HepG2 (cell line): Measurements from ENCODE around the gene ELP5. TPM values are rescaled to one million over a fixed set of nuclear protein-coding genes. Genes with fewer than 3 reads are reported as not detected.

Source experiments
- BORCS8-MEF2B ChIP-seq: sonication (generic); formaldehyde crosslinking; IDR thresholded peaks from 2 replicates; pipeline ENCODE4 v1.8.0; 2022; ENCODE audit warnings: mild to moderate bottlenecking, missing genetic modification reagents
- FOXK1 ChIP-seq: sonication (generic); formaldehyde crosslinking; IDR thresholded peaks from 2 replicates; pipeline ENCODE4 v1.4.0; 2020; ENCODE audit warnings: low read depth, missing genetic modification reagents, borderline replicate concordance
- KLF15 ChIP-seq: sonication (generic); formaldehyde crosslinking; IDR thresholded peaks from 2 replicates; pipeline ENCODE4 v1.8.1; 2023; ENCODE audit warnings: borderline replicate concordance, mild to moderate bottlenecking, inconsistent platforms, missing genetic modification reagents, mixed read lengths
- MTA1 ChIP-seq: sonication (generic); formaldehyde crosslinking; IDR thresholded peaks from 2 replicates; pipeline ENCODE4 v1.4.0; 2020; ENCODE audit warnings: missing genetic modification reagents, mild to moderate bottlenecking, borderline replicate concordance
- MXD4 ChIP-seq: IDR thresholded peaks from 2 replicates; pipeline ENCODE4 v1.6.1; 2016; ENCODE audit warnings: mild to moderate bottlenecking, missing biosample characterization, missing genetic modification reagents
- MXI1 ChIP-seq: IDR thresholded peaks from 3 replicates; pipeline ENCODE4 v1.6.1; 2012; ENCODE audit warnings: low read depth, low read length, inconsistent platforms, borderline replicate concordance
- MZF1 ChIP-seq: sonication (generic); formaldehyde crosslinking; IDR thresholded peaks from 2 replicates; pipeline ENCODE4 v1.8.1; 2023; ENCODE audit warnings: mild to moderate bottlenecking, missing genetic modification reagents, borderline replicate concordance
- POLR2AphosphoS5 ChIP-seq: IDR thresholded peaks from 2 replicates; pipeline ENCODE4 v1.6.1; 2012; ENCODE audit warnings: low read depth, low read length
- RAD21 ChIP-seq: fragments of 450-650 bp; formaldehyde crosslinking; IDR thresholded peaks from 2 replicates; pipeline ENCODE4 v1.5.0; 2020; ENCODE audit warnings: mild to moderate bottlenecking
- RXRA ChIP-seq: sonication (generic); formaldehyde crosslinking; IDR thresholded peaks from 2 replicates; pipeline ENCODE4 v1.5.1; 2020; ENCODE audit warnings: missing genetic modification reagents
- SAP130 ChIP-seq: IDR thresholded peaks from 2 replicates; pipeline ENCODE4 v1.6.1; 2016; ENCODE audit warnings: low read depth
- SP1 ChIP-seq, 2 experiments: fragments of 450-650 bp in 1 of 2; sonication (generic) in 1 of 2; formaldehyde crosslinking in 1 of 2; IDR thresholded peaks; 2 replicates each; pipeline versions ENCODE4 v1.4.0 to v1.6.1; 2016 to 2020; ENCODE audit warnings: missing genetic modification reagents in 1 of 2
- ZBTB8A ChIP-seq: sonication (generic); formaldehyde crosslinking; IDR thresholded peaks from 2 replicates; pipeline ENCODE4 v1.4.0; 2020; ENCODE audit warnings: mild to moderate bottlenecking, low read depth, missing genetic modification reagents, borderline replicate concordance
- ZFP36L2 ChIP-seq: sonication (generic); formaldehyde crosslinking; IDR thresholded peaks from 2 replicates; pipeline ENCODE4 v1.4.0; 2020; ENCODE audit warnings: missing genetic modification reagents
- ZNF468 ChIP-seq: sonication (generic); formaldehyde crosslinking; IDR thresholded peaks from 2 replicates; pipeline ENCODE4 v1.8.0; 2022; ENCODE audit warnings: mild to moderate bottlenecking, moderate library complexity, missing genetic modification reagents
- ZNF484 ChIP-seq: sonication (generic); formaldehyde crosslinking; IDR thresholded peaks from 2 replicates; pipeline ENCODE4 v1.5.1; 2020; ENCODE audit warnings: mild to moderate bottlenecking, low read depth, missing genetic modification reagents, borderline replicate concordance
- polyA plus RNA-seq, 8 experiments: library from polyadenylated mRNA; depleted of rRNA in 3 of 8; stranded (reverse) in 7 of 8; unstranded in 1 of 8; fragments of >200 nt; fragmentation: Illumina TruSeq in 4 of 8; extraction: Trizol in 4 of 8; gene quantifications; 2 replicates each; pipeline versions ENCODE4 v1.2.1 to v1.2.3, GENCODE V29; 2011 to 2016; ENCODE audit warnings: low read depth in 4 of 8, missing spikeins in 1 of 8, mixed read lengths in 1 of 8; ENCODE audit not compliant: insufficient read depth in 1 of 8
- total RNA-seq, 5 experiments: library from RNA; depleted of rRNA; stranded (reverse); fragments of >200 nt; fragmentation: Illumina TruSeq; extraction: Trizol; gene quantifications; 2 replicates each; pipeline ENCODE4 v1.2.3, GENCODE V29; 2016; ENCODE audit warnings: low read depth in 1 of 5
- TF ChIP-seq, protein P1 (sequence below): sonication (generic); formaldehyde crosslinking; IDR thresholded peaks from 2 replicates; pipeline ENCODE4 v1.9.0; 2021; ENCODE audit warnings: mild to moderate bottlenecking, missing genetic modification reagents
- TF ChIP-seq, protein P2 (sequence below): IDR thresholded peaks from 2 replicates; pipeline ENCODE4 v1.6.1; 2016; ENCODE audit warnings: missing compliant biosample characterization, missing genetic modification reagents, borderline replicate concordance
- TF ChIP-seq, protein P3 (sequence below): sonication (generic); formaldehyde crosslinking; IDR thresholded peaks from 2 replicates; pipeline ENCODE4 v1.8.1; 2023; ENCODE audit warnings: mild to moderate bottlenecking, inconsistent platforms, moderate library complexity, missing genetic modification reagents, borderline replicate concordance

Gene ELP5
- total and polyA plus RNA-seq, 2 of the 13 experiments (the other 11 are each of a cell fraction or from before 2014, with no cell fraction given) = 67.6 to 69.8 TPM

DNA sequence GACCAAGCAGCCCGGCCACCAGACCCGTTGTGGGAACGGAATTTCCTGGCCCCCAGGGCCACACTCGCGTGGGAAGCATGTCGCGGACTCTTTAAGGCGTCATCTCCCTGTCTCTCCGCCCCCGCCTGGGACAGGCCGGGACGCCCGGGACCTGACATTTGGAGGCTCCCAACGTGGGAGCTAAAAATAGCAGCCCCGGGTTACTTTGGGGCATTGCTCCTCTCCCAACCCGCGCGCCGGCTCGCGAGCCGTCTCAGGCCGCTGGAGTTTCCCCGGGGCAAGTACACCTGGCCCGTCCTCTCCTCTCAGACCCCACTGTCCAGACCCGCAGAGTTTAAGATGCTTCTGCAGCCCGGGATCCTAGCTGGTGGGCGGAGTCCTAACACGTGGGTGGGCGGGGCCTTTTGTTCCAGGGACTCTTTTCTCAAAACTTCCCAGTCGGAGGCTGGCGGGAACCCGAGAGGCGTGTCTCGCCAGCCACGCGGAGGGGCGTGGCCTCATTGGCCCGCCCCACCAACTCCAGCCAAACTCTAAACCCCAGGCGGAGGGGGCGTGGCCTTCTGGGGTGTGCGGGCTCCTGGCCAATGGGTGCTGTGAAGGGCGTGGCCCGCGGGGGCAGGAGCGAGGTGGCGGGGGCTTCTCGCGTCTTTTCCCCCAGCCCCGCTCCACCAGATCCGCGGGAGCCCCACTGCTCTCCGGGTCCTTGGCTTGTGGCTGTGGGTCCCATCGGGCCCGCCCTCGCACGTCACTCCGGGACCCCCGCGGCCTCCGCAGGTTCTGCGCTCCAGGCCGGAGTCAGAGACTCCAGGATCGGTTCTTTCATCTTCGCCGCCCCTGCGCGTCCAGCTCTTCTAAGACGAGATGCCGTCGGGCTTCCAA is 29.3 kb downstream of the ELP5 start, which contains the start of gene SLC2A4 (continued):
- TF ChIP-seq, protein P1, sequence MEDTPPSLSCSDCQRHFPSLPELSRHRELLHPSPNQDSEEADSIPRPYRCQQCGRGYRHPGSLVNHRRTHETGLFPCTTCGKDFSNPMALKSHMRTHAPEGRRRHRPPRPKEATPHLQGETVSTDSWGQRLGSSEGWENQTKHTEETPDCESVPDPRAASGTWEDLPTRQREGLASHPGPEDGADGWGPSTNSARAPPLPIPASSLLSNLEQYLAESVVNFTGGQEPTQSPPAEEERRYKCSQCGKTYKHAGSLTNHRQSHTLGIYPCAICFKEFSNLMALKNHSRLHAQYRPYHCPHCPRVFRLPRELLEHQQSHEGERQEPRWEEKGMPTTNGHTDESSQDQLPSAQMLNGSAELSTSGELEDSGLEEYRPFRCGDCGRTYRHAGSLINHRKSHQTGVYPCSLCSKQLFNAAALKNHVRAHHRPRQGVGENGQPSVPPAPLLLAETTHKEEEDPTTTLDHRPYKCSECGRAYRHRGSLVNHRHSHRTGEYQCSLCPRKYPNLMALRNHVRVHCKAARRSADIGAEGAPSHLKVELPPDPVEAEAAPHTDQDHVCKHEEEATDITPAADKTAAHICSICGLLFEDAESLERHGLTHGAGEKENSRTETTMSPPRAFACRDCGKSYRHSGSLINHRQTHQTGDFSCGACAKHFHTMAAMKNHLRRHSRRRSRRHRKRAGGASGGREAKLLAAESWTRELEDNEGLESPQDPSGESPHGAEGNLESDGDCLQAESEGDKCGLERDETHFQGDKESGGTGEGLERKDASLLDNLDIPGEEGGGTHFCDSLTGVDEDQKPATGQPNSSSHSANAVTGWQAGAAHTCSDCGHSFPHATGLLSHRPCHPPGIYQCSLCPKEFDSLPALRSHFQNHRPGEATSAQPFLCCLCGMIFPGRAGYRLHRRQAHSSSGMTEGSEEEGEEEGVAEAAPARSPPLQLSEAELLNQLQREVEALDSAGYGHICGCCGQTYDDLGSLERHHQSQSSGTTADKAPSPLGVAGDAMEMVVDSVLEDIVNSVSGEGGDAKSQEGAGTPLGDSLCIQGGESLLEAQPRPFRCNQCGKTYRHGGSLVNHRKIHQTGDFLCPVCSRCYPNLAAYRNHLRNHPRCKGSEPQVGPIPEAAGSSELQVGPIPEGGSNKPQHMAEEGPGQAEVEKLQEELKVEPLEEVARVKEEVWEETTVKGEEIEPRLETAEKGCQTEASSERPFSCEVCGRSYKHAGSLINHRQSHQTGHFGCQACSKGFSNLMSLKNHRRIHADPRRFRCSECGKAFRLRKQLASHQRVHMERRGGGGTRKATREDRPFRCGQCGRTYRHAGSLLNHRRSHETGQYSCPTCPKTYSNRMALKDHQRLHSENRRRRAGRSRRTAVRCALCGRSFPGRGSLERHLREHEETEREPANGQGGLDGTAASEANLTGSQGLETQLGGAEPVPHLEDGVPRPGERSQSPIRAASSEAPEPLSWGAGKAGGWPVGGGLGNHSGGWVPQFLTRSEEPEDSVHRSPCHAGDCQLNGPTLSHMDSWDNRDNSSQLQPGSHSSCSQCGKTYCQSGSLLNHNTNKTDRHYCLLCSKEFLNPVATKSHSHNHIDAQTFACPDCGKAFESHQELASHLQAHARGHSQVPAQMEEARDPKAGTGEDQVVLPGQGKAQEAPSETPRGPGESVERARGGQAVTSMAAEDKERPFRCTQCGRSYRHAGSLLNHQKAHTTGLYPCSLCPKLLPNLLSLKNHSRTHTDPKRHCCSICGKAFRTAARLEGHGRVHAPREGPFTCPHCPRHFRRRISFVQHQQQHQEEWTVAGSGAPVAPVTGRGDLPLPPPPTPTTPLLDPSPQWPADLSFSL (CRISPR knock-in tag) = 0 out of 2 replicates have a peak, but pooled peaks have one; percentile 9
- TF ChIP-seq ZFP36L2 (CRISPR knock-in tag) (no peak), MZF1 (no peak), RXRA (peak; percentile 4; the same call in 1 of the 2 replicates), POLR2AphosphoS5 (peak; percentile 41; the same call in 1 of the 2 replicates), RAD21 (CRISPR knock-in tag) (no peak), SP1 (IDR thresholded peaks at IDR 0.05) (0 out of 2 replicates have a peak, but pooled peaks have one; percentile 32), SP1 (CRISPR knock-in tag; IDR thresholded peaks at IDR 0.05) (peak; percentile 93), ZBTB8A (no peak), MXD4 (CRISPR knock-in tag) (peak; percentile 64; the same call in 1 of the 2 replicates), SAP130 (CRISPR knock-in tag) (peak; percentile 93), MXI1 (peak; percentile 98), KLF15 (CRISPR knock-in tag) (no peak), FOXK1 (CRISPR knock-in tag) (peak; percentile 42; the same call in 1 of the 2 replicates), ZNF484 (CRISPR knock-in tag) (0 out of 2 replicates have a peak, but pooled peaks have one; percentile 67), BORCS8-MEF2B (CRISPR knock-in tag) (0 out of 2 replicates have a peak, but pooled peaks have one; percentile 4), ZNF468 (peak; percentile 5; the same call in 1 of the 2 replicates), MTA1 (CRISPR knock-in tag) (0 out of 2 replicates have a peak, but pooled peaks have one; percentile 14)
- TF ChIP-seq, protein P2, sequence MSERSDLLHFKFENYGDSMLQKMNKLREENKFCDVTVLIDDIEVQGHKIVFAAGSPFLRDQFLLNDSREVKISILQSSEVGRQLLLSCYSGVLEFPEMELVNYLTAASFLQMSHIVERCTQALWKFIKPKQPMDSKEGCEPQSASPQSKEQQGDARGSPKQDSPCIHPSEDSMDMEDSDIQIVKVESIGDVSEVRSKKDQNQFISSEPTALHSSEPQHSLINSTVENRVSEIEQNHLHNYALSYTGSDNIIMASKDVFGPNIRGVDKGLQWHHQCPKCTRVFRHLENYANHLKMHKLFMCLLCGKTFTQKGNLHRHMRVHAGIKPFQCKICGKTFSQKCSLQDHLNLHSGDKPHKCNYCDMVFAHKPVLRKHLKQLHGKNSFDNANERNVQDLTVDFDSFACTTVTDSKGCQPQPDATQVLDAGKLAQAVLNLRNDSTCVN = no peak
- TF ChIP-seq, protein P3, sequence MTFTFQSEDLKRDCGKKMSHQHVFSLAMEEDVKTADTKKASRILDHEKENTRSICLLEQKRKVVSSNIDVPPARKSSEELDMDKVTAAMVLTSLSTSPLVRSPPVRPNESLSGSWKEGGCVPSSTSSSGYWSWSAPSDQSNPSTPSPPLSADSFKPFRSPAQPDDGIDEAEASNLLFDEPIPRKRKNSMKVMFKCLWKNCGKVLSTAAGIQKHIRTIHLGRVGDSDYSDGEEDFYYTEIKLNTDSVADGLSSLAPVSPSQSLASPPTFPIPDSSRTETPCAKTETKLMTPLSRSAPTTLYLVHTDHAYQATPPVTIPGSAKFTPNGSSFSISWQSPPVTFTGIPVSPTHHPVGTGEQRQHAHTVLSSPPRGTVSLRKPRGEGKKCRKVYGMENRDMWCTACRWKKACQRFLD (CRISPR knock-in tag) = no peak; the same call in 1 of the 2 replicates
